ENCODE data around the gene PLB1.
"Not testable (repeated sequence)": the region's sequence is repeated elsewhere in the genome, so short reads cannot be mapped to it uniquely, and the experiment has no call there.

The PLB1 gene

GRCh38 chr2:28662468-28663181, 166.8 kb downstream of the PLB1 start:
- DNase-seq (ENCODE audit: insufficient read length, low spot score) = no peak
- FAIRE-seq = no peak
- TF ChIP-seq POLR2A (IDR thresholded peaks at IDR 0.05; ENCODE audit: low read depth, low read length) = no peak

- FAIRE-seq (no peak), DNase-seq (ENCODE audit: insufficient read length, low spot score) (no peak)
- no peak for TF ChIP-seq POLR2A (IDR thresholded peaks at IDR 0.05; ENCODE audit: low read depth, low read length)
Observed at GRCh38 chr2:28663359-28663758, 167.5 kb downstream of the PLB1 start.

- FAIRE-seq (no peak), DNase-seq (ENCODE audit: insufficient read length, low spot score) (no peak)
- TF ChIP-seq POLR2A (IDR thresholded peaks at IDR 0.05; ENCODE audit: low read depth, low read length) = no peak
Observed at GRCh38 chr2:28664120-28664842, 168.4 kb downstream of the PLB1 start.

GRCh38 chr2:28665041-28665704, 169.3 kb downstream of the PLB1 start:
- DNase-seq (ENCODE audit: insufficient read length, low spot score) (no peak), FAIRE-seq (no peak)
- no peak for TF ChIP-seq POLR2A (IDR thresholded peaks at IDR 0.05; ENCODE audit: low read depth, low read length)

- not testable (repeated sequence) for FAIRE-seq; DNase-seq (ENCODE audit: insufficient read length, low spot score)
Observed at GRCh38 chr2:28665811-28666377, 170.0 kb downstream of the PLB1 start.

- no peak for TF ChIP-seq POLR2A (IDR thresholded peaks at IDR 0.05; ENCODE audit: low read depth, low read length)
- DNase-seq (ENCODE audit: insufficient read length, low spot score) = no peak
- FAIRE-seq = no peak
Observed at GRCh38 chr2:28666496-28667184, 170.8 kb downstream of the PLB1 start.

GRCh38 chr2:28667261-28667660, 171.4 kb downstream of the PLB1 start:
- no peak for FAIRE-seq
- no peak for DNase-seq (ENCODE audit: insufficient read length, low spot score)
- no peak for TF ChIP-seq POLR2A (IDR thresholded peaks at IDR 0.05; ENCODE audit: low read depth, low read length)

- DNase-seq (ENCODE audit: insufficient read length, low spot score) = no peak
- no peak for FAIRE-seq
- no peak for TF ChIP-seq POLR2A (IDR thresholded peaks at IDR 0.05; ENCODE audit: low read depth, low read length)
Observed at GRCh38 chr2:28668106-28668814, 172.4 kb downstream of the PLB1 start.

GRCh38 chr2:28668880-28669279, 173.0 kb downstream of the PLB1 start:
- TF ChIP-seq POLR2A (IDR thresholded peaks at IDR 0.05; ENCODE audit: low read depth, low read length) = no peak
- DNase-seq (ENCODE audit: insufficient read length, low spot score) (no peak), FAIRE-seq (no peak)

- no peak for TF ChIP-seq POLR2A (IDR thresholded peaks at IDR 0.05; ENCODE audit: low read depth, low read length)
- DNase-seq (ENCODE audit: insufficient read length, low spot score) (no peak), FAIRE-seq (no peak)
Observed at GRCh38 chr2:28670856-28671255, 175.0 kb downstream of the PLB1 start.

GRCh38 chr2:28673338-28673737, 177.5 kb downstream of the PLB1 start:
- DNase-seq (ENCODE audit: insufficient read length, low spot score) = no peak
- FAIRE-seq = no peak
- TF ChIP-seq POLR2A (IDR thresholded peaks at IDR 0.05; ENCODE audit: low read depth, low read length) = no peak

- DNase-seq (ENCODE audit: insufficient read length, low spot score) (no peak), FAIRE-seq (no peak)
- no peak for TF ChIP-seq POLR2A (IDR thresholded peaks at IDR 0.05; ENCODE audit: low read depth, low read length)
Observed at GRCh38 chr2:28674062-28674712, 178.3 kb downstream of the PLB1 start.

- DNase-seq (ENCODE audit: insufficient read length, low spot score) (no peak), FAIRE-seq (no peak)
- no peak for TF ChIP-seq POLR2A (IDR thresholded peaks at IDR 0.05; ENCODE audit: low read depth, low read length)
Observed at GRCh38 chr2:28674713-28675068, 178.8 kb downstream of the PLB1 start.
